Neural progenitor cell (in vitro differentiated cells): Measurements from ENCODE around the gene FKBP8. TPM values are rescaled to one million over a fixed set of nuclear protein-coding genes. Genes with fewer than 3 reads are reported as not detected.

ENCODE experiments used
- DNase-seq: peaks from one replicate; pipeline ENCODE4 v3.0.0-alpha.2; 2016; ENCODE audit warnings: low spot score
- H2AFZ ChIP-seq: fragments of 200-600 bp; sonication (generic); replicated peaks from 2 replicates; pipeline ENCODE4 v1.6.1; 2016; ENCODE audit warnings: antibody characterized with exemption
- H3F3A ChIP-seq: fragments of 200-600 bp; sonication (generic); 2 replicates; pipeline ENCODE4 v1.6.1; 2016; ENCODE audit warnings: antibody characterized with exemption, low read depth
- H3K27ac ChIP-seq: fragments of 200-600 bp; sonication (generic); 2 replicates; pipeline ENCODE4 v1.5.1; 2016; ENCODE audit warnings: mild to moderate bottlenecking
- H3K27me3 ChIP-seq: fragments of 200-600 bp; sonication (generic); 2 replicates; pipeline ENCODE4 v1.6.1; 2016; ENCODE audit warnings: mild to moderate bottlenecking, moderate library complexity
- H3K36me3 ChIP-seq: fragments of 200-600 bp; sonication (generic); 2 replicates; pipeline ENCODE4 v1.5.1; 2016
- H3K4me1 ChIP-seq: fragments of 200-600 bp; sonication (generic); 2 replicates; pipeline ENCODE4 v1.6.1; 2016; ENCODE audit warnings: mixed run types
- H3K4me2 ChIP-seq: fragments of 200-600 bp; sonication (generic); 2 replicates; pipeline ENCODE4 v1.6.1; 2016
- H3K4me3 ChIP-seq: fragments of 200-600 bp; sonication (generic); 2 replicates; pipeline ENCODE4 v1.5.1; 2016
- H3K79me2 ChIP-seq: fragments of 200-600 bp; sonication (generic); 2 replicates; pipeline ENCODE4 v1.6.1; 2016; ENCODE audit warnings: low read depth
- H3K9ac ChIP-seq: fragments of 200-600 bp; sonication (generic); 2 replicates; pipeline ENCODE4 v1.6.1; 2016
- H3K9me3 ChIP-seq: fragments of 200-600 bp; sonication (generic); 2 replicates; pipeline ENCODE4 v1.5.1; 2016; ENCODE audit warnings: low read depth
- H4K20me1 ChIP-seq: fragments of 200-600 bp; sonication (generic); 2 replicates; pipeline ENCODE4 v1.6.1; 2016; ENCODE audit warnings: low read depth
- H3K27ac Mint-ChIP-seq: 3 replicates; pipeline ENCODE4 v1.8.0; 2021; ENCODE audit warnings: mixed read lengths
- H3K27me3 Mint-ChIP-seq: 2 replicates; pipeline ENCODE4 v1.8.0; 2022; ENCODE audit warnings: low read depth, mild to moderate bottlenecking, inconsistent platforms, moderate library complexity, mixed read lengths; ENCODE audit not compliant: insufficient read depth
- H3K36me3 Mint-ChIP-seq: 3 replicates; pipeline ENCODE4 v1.8.0; 2021; ENCODE audit warnings: mixed read lengths
- H3K4me1 Mint-ChIP-seq: 3 replicates; pipeline ENCODE4 v1.8.0; 2021; ENCODE audit warnings: mixed read lengths
- H3K4me3 Mint-ChIP-seq: 3 replicates; pipeline ENCODE4 v1.8.0; 2021; ENCODE audit warnings: mild to moderate bottlenecking, moderate library complexity, mixed read lengths
- H3K9me3 Mint-ChIP-seq: 3 replicates; pipeline ENCODE4 v1.8.0; 2020; ENCODE audit warnings: mixed read lengths
- CTCF ChIP-seq: fragments of 200-600 bp; sonication (generic); IDR thresholded peaks from 2 replicates; pipeline ENCODE4 v1.5.1; 2017; ENCODE audit warnings: antibody characterized with exemption, mild to moderate bottlenecking
- EZH2 ChIP-seq: fragments of 200-600 bp; sonication (generic); IDR thresholded peaks from 2 replicates; pipeline ENCODE4 v1.6.1; 2017; ENCODE audit warnings: antibody characterized with exemption, mild to moderate bottlenecking, moderate library complexity
- EZH2phosphoT487 ChIP-seq: fragments of 200-600 bp; sonication (generic); IDR thresholded peaks from 2 replicates; pipeline ENCODE4 v1.6.1; 2017; ENCODE audit warnings: antibody characterized with exemption
- total RNA-seq: library from RNA; depleted of rRNA; stranded (reverse); fragments of >200 nt; gene quantifications from 2 replicates; pipeline ENCODE4 v1.2.3, GENCODE V29; 2015; ENCODE audit warnings: low replicate concordance

FKBP8 gene
- total RNA-seq, 1 donor from 2014 or later, result 115 TPM

- Mint-ChIP-seq H3K36me3 (no peaks in the 10 kb centered on the region), H3K27me3 (peaks cover 5% of the 10 kb centered on the region), H3K9me3 (no peaks in the 10 kb centered on the region), H3K4me1 (peaks cover 50% of the 10 kb centered on the region), H3K27ac (no peak overlapping the region), H3K4me3 (no peak overlapping the region)
- Histone ChIP-seq H3K4me3 (no peak overlapping the region), H3K9me3 (no peaks in the 10 kb centered on the region), H3K9ac (no peak overlapping the region), H3F3A (no peaks in the 10 kb centered on the region), H3K27ac (no peak overlapping the region), H2AFZ (no peak overlapping the region), H3K79me2 (peaks cover 7% of the 10 kb centered on the region), H3K36me3 (no peaks in the 10 kb centered on the region), H4K20me1 (peaks cover 89% of the 10 kb centered on the region), H3K4me2 (no peak overlapping the region), H3K27me3 (no peaks in the 10 kb centered on the region), H3K4me1 (peaks cover 5% of the 10 kb centered on the region)
- no peak for DNase-seq
- TF ChIP-seq EZH2, result no peak
- no peak for TF ChIP-seq EZH2phosphoT487
- TF ChIP-seq CTCF, result no peak
Measured at GRCh38 chr19:18491995-18492953, 51.1 kb downstream of the FKBP8 start.

GRCh38 chr19:18490728-18491127 lies 52.6 kb downstream of the FKBP8 start:
- H3K4me1 Mint-ChIP-seq, result peaks cover 54% of the 10 kb centered on the region
- peaks cover 76% of the 10 kb centered on the region for H4K20me1 ChIP-seq
- no peak overlapping the region for H2AFZ ChIP-seq
- no peak overlapping the region for H3K4me3 Mint-ChIP-seq
- DNase-seq, result no peak
- TF ChIP-seq EZH2phosphoT487 (no peak), EZH2 (no peak), CTCF (no peak)
- H3K9me3 Mint-ChIP-seq, result no peaks in the 10 kb centered on the region
- no peaks in the 10 kb centered on the region for H3K36me3 ChIP-seq
- no peak overlapping the region for H3K4me2 ChIP-seq
- H3K9ac ChIP-seq, result no peak overlapping the region
- H3K4me3 ChIP-seq, result no peak overlapping the region
- no peaks in the 10 kb centered on the region for H3K36me3 Mint-ChIP-seq
- no peaks in the 10 kb centered on the region for H3K27me3 ChIP-seq
- no peaks in the 10 kb centered on the region for H3F3A ChIP-seq
- H3K27me3 Mint-ChIP-seq, result peaks cover 5% of the 10 kb centered on the region
- no peak overlapping the region for H3K27ac Mint-ChIP-seq
- H3K9me3 ChIP-seq, result no peaks in the 10 kb centered on the region
- H3K4me1 ChIP-seq, result peaks cover 5% of the 10 kb centered on the region
- no peak overlapping the region for H3K27ac ChIP-seq
- no peaks in the 10 kb centered on the region for H3K79me2 ChIP-seq

GRCh38 chr19:18489627-18490184 lies 53.7 kb downstream of the FKBP8 start:
- H3K27ac Mint-ChIP-seq, result no peak overlapping the region
- H3K4me2 ChIP-seq, result no peak overlapping the region
- no peak overlapping the region for H3K27ac ChIP-seq
- H3K4me3 ChIP-seq, result no peak overlapping the region
- peaks cover 74% of the 10 kb centered on the region for H4K20me1 ChIP-seq
- peaks cover 2% of the 10 kb centered on the region for H3K36me3 Mint-ChIP-seq
- no peaks in the 10 kb centered on the region for H3K9me3 ChIP-seq
- H3K27me3 Mint-ChIP-seq, result peaks cover 10% of the 10 kb centered on the region
- H3K4me3 Mint-ChIP-seq, result no peak overlapping the region
- no peak for DNase-seq
- no peaks in the 10 kb centered on the region for H3K27me3 ChIP-seq
- no peak overlapping the region for H2AFZ ChIP-seq
- H3K4me1 Mint-ChIP-seq, result peaks cover 48% of the 10 kb centered on the region
- no peaks in the 10 kb centered on the region for H3K4me1 ChIP-seq
- H3K79me2 ChIP-seq, result peaks cover under 1% of the 10 kb centered on the region
- TF ChIP-seq EZH2phosphoT487 (no peak), EZH2 (no peak), CTCF (no peak)
- no peak overlapping the region for H3K9ac ChIP-seq
- H3K36me3 ChIP-seq, result no peaks in the 10 kb centered on the region
- no peaks in the 10 kb centered on the region for H3K9me3 Mint-ChIP-seq
- H3F3A ChIP-seq, result no peaks in the 10 kb centered on the region
